ENCODE results near the gene CYBRD1.

GRCh38 chr2:171492664-171493063, 29.6 kb upstream of the CYBRD1 start:
- TF ChIP-seq CTCF (IDR thresholded peaks at IDR 0.05) (no peak), ETV6 (CRISPR knock-in tag; IDR thresholded peaks at IDR 0.05) (no peak), ESRRA (CRISPR knock-in tag; IDR thresholded peaks at IDR 0.05; ENCODE audit: borderline replicate concordance) (no peak), ATF1 (CRISPR knock-in tag; IDR thresholded peaks at IDR 0.05) (no peak), NR2C2 (CRISPR knock-in tag; IDR thresholded peaks at IDR 0.05) (no peak), E2F1 (CRISPR knock-in tag; IDR thresholded peaks at IDR 0.05) (no peak), NFYB (CRISPR knock-in tag; conservative IDR thresholded peaks at IDR 0.05; ENCODE audit: low read depth) (no peak), CREM (CRISPR knock-in tag; IDR thresholded peaks at IDR 0.05) (no peak)
- TF ChIP-seq, protein P1, sequence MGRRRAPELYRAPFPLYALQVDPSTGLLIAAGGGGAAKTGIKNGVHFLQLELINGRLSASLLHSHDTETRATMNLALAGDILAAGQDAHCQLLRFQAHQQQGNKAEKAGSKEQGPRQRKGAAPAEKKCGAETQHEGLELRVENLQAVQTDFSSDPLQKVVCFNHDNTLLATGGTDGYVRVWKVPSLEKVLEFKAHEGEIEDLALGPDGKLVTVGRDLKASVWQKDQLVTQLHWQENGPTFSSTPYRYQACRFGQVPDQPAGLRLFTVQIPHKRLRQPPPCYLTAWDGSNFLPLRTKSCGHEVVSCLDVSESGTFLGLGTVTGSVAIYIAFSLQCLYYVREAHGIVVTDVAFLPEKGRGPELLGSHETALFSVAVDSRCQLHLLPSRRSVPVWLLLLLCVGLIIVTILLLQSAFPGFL (CRISPR knock-in tag; IDR thresholded peaks at IDR 0.05; ENCODE audit: borderline replicate concordance): no peak
- TF ChIP-seq, protein P2, sequence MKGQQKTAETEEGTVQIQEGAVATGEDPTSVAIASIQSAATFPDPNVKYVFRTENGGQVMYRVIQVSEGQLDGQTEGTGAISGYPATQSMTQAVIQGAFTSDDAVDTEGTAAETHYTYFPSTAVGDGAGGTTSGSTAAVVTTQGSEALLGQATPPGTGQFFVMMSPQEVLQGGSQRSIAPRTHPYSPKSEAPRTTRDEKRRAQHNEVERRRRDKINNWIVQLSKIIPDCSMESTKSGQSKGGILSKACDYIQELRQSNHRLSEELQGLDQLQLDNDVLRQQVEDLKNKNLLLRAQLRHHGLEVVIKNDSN (CRISPR knock-in tag; IDR thresholded peaks at IDR 0.05): no peak
- TF ChIP-seq, protein P3, sequence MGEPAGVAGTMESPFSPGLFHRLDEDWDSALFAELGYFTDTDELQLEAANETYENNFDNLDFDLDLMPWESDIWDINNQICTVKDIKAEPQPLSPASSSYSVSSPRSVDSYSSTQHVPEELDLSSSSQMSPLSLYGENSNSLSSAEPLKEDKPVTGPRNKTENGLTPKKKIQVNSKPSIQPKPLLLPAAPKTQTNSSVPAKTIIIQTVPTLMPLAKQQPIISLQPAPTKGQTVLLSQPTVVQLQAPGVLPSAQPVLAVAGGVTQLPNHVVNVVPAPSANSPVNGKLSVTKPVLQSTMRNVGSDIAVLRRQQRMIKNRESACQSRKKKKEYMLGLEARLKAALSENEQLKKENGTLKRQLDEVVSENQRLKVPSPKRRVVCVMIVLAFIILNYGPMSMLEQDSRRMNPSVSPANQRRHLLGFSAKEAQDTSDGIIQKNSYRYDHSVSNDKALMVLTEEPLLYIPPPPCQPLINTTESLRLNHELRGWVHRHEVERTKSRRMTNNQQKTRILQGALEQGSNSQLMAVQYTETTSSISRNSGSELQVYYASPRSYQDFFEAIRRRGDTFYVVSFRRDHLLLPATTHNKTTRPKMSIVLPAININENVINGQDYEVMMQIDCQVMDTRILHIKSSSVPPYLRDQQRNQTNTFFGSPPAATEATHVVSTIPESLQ (CRISPR knock-in tag; IDR thresholded peaks at IDR 0.05): no peak
- TF ChIP-seq, protein P4, sequence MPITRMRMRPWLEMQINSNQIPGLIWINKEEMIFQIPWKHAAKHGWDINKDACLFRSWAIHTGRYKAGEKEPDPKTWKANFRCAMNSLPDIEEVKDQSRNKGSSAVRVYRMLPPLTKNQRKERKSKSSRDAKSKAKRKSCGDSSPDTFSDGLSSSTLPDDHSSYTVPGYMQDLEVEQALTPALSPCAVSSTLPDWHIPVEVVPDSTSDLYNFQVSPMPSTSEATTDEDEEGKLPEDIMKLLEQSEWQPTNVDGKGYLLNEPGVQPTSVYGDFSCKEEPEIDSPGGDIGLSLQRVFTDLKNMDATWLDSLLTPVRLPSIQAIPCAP (CRISPR knock-in tag; IDR thresholded peaks at IDR 0.05): no peak
- TF ChIP-seq, protein P5, sequence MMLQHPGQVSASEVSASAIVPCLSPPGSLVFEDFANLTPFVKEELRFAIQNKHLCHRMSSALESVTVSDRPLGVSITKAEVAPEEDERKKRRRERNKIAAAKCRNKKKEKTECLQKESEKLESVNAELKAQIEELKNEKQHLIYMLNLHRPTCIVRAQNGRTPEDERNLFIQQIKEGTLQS (CRISPR knock-in tag; conservative IDR thresholded peaks at IDR 0.05): no peak

Data from WTC11 (cell line).